Omental fat pad (tissue), 4 donors: ENCODE measurements around the gene MAP2K6. TPM values are rescaled to one million over a fixed set of nuclear protein-coding genes. Genes with fewer than 3 reads are reported as not detected.
"Not testable (repeated sequence)": the region's sequence is repeated elsewhere in the genome, so short reads cannot be mapped to it uniquely, and the experiment has no call there.

Experiments
- ATAC-seq: fragments of 150-250 bp; one replicate; pipeline ENCODE4 v1.9.1; 2016; ENCODE audit warnings: mild to moderate bottlenecking, moderate library complexity; ENCODE audit not compliant: low FRiP score
- DNase-seq: peaks from one replicate; pipeline ENCODE4 v3.0.0-alpha.2; 2019; ENCODE audit warnings: low spot score
- total RNA-seq, 4 donors: library from RNA; depleted of rRNA; stranded (reverse); fragments of >200 nt; gene quantifications; one replicate each; pipeline ENCODE4 v1.1.0, GENCODE V29; 2016
- TF ChIP-seq, protein P1 (sequence below), 3 donors: fragments of 450-650 bp; IDR thresholded peaks; one replicate each; pipeline ENCODE4 v1.5.1; 2016 to 2017; ENCODE audit warnings: antibody characterized with exemption in 3 of 3, mild to moderate bottlenecking in 3 of 3, moderate library complexity in 2 of 3

The MAP2K6 gene
- total RNA-seq, 4 donors from 2014 or later = 3.5 to 24.3 (median 4.8) TPM

DNA sequence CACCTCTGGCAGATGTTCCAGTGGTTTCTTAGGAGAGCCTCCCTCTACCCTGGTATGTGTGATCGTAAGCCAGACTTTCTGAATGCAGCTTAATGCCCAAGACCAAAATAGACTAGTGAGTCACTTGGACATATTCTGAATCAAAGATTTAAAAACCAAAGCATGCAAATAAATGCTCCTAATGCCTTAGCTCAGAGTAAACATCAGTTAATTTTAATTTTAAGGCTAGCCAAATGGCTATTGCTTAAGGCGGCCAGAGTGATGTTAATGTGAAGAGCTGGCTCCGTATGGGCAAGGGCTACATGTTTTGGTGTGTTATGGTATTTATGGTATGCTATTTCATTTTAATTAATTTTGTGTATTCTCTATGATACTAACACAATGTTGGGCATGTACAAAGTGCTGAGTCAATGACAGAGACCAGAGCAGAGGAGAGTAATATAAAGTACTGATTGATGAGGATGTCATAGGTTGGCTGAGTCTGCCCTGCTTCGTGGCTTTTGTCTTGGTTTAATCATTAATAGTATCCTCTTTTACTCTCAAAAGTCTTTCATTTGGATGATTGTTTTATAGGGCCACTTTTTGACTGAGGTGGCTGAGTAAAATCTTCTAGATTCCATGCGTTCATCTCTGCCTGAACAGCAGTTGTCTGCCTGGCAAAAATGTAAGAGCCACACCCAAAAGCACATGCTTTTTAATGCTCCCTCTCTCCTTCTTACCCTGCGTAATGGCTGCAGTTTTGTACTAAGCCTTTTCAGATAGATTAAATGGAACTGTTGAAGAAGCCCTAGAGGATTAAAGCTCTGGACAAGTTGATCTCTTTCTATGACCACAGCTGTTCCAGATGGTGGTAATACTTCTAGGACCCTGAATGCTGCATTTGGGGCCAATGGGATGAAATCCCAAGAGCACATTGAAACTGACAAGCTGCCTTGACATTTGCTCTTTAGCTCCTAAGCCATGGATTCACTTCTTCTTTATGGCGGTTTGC, 59.6 kb downstream of the MAP2K6 start:
- TF ChIP-seq, protein P1, sequence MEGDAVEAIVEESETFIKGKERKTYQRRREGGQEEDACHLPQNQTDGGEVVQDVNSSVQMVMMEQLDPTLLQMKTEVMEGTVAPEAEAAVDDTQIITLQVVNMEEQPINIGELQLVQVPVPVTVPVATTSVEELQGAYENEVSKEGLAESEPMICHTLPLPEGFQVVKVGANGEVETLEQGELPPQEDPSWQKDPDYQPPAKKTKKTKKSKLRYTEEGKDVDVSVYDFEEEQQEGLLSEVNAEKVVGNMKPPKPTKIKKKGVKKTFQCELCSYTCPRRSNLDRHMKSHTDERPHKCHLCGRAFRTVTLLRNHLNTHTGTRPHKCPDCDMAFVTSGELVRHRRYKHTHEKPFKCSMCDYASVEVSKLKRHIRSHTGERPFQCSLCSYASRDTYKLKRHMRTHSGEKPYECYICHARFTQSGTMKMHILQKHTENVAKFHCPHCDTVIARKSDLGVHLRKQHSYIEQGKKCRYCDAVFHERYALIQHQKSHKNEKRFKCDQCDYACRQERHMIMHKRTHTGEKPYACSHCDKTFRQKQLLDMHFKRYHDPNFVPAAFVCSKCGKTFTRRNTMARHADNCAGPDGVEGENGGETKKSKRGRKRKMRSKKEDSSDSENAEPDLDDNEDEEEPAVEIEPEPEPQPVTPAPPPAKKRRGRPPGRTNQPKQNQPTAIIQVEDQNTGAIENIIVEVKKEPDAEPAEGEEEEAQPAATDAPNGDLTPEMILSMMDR (IDR thresholded peaks at IDR 0.05) = no peak
- no peak for ATAC-seq
- DNase-seq = no peak

DNA sequence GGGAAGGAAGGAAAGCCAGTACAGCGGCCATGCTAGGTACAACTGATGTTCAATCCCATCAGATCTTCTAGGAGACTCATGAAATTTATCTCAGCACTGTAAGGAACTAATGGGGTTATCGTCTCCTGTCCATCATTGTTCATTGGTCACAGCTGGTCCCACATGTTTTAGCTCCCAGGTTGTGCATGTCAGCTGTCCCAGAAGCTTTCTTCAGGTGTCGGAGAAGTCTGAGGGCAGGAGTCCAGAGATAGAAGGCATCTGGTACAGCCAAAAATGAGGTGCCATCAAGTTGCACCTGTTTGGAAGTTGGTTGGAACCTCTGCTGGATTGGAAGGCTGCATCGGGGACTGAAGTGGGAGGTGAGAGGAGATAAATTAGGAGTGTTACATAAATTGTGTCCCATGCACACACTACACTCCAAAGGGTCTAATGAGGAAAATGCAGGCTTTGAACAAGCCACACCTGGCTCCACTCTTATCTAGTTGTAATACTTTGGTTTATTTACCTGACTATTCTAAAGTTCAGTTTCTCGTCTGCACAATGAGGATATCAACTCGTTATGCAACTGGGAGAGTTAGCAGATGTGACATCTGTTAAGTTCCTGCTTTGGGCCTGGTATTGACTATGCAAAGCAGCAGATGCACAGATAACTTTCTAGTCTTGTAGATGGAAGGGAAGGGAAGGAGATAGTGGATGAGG, 62.9 kb downstream of the MAP2K6 start:
- TF ChIP-seq, protein P1 (IDR thresholded peaks at IDR 0.05) = no peak
- no peak for DNase-seq
- ATAC-seq = no peak

DNA sequence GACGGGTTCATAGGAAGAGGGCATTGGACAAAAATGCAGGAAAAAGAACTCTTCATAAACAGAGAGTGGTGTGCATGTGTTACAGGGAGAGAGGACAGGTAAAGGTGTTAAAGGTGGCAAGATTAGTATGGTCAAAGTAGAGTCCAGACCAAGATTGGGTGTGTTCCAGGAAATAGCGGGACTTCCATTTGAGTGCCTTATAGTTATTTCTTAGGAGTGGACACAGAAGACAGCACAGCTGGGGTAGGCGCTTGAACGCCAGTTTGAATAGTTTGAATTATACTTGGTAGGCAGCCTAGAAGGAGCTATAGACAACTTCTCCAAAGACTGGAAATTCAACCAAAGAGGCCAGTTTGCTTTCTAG, 63.4 kb downstream of the MAP2K6 start:
- ATAC-seq (no peak), DNase-seq (no peak)
- TF ChIP-seq, protein P1 (IDR thresholded peaks at IDR 0.05) = no peak

DNA sequence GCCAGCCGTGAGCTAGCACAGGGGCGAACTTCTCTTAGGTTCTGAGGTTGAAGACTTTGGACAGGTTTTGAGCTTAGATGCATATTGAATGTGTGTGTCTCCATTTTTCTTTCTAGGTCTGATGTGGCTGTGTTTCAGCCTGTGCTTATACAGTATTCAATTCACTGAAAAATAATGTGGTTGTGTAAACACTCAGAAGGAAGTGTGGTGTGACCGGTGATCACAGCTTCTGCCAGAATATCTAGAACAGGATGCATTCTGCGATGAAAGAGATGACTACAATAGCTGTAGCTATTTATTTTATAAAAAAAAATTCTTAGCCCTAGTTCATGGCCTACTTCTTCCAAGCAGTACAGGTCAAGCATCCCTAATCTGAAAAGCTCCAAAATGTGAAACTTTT, 64.4 kb downstream of the MAP2K6 start:
- TF ChIP-seq, protein P1 (IDR thresholded peaks at IDR 0.05) = no peak
- no peak for DNase-seq
- no peak for ATAC-seq

DNA sequence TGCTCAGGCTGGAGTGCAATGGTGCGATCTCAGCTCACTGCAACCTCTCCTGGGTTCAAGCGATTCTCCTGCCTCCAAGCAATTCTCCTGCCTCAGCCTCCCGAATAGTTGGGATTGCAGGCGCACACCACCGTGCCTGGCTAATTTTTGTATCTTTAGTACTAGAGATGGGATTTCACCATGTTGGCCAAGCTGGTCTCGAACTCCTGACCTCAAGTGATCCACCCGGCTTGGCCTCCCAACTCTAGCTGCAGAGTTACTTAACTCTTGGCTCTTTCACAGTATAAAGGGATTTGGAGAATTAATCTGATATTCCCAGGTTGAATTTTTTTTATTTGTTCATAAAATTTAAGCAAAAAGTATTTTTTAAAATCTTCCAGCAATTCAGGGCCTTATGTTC, 65.3 kb downstream of the MAP2K6 start:
- ATAC-seq = not testable (repeated sequence)

DNA sequence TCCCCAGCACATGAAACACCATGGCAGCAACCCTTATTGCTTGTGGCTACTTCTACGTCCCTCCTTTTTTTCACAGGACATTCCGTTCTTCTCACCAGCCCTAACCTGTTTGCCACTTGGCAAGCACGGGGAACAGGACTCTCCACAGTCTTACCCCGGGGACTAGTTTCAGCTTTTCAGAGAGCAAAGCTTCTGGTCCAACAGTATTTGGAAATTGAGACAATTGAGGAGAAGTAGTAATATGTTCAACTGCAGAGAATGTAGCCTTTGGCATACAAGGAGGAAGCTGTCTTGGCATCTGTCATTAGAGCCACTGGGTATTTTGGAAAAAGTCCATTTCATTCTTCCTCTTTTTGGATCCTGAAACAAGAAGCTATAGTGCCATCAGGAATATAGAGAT, 65.7 kb downstream of the MAP2K6 start:
- ATAC-seq = no peak
- no peak for DNase-seq
- TF ChIP-seq, protein P1 (IDR thresholded peaks at IDR 0.05) = no peak

More for the DNA sequence above, 65.3 kb downstream of the MAP2K6 start:
- DNase-seq = not testable (repeated sequence)

DNA sequence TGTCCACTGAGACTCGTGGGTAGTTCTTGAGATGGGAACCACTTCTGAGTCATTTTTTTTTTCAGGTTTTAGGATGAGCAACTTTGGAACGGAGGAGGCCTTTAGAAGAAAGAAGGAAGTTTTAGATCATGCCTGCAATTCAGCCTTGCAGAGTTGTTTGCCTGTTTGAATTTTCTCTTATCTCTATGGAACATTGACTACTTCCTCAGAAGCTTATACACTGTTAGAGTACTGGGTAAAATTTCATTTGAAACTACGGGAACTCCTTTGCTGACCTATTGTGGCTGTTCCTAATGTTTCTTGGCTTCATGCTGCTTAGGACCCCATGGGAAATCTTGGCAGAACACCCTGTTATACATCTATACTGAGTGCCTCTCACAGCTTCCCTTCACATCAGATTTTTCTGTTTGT, 70.8 kb downstream of the MAP2K6 start:
- no peak for DNase-seq
- peak; percentile 48 for ATAC-seq
- TF ChIP-seq, protein P1 (IDR thresholded peaks at IDR 0.05) = no peak
